ENCODE results near the gene CEP104. TPM values are rescaled to one million over a fixed set of nuclear protein-coding genes. Genes with fewer than 3 reads are reported as not detected.

Gene CEP104
- total RNA-seq, 2 donors from 2014 or later, result 40.1 to 57.9 TPM

GRCh38 chr1:3895951-3896325 lies 38.9 kb upstream of the CEP104 start:
- no peak for DNase-seq (ENCODE audit: low spot score)
- intact Hi-C loops (cut with DNase I), result no loop called here

- no peak for DNase-seq (ENCODE audit: low spot score)
- intact Hi-C loops (cut with DNase I), result no loop called here
Measured at GRCh38 chr1:3895279-3895950, 38.4 kb upstream of the CEP104 start.

GRCh38 chr1:3894626-3895278 lies 37.7 kb upstream of the CEP104 start:
- DNase-seq (ENCODE audit: low spot score), result no peak
- intact Hi-C loops (cut with DNase I), result no loop called here

- intact Hi-C loops (cut with DNase I), result no loop called here
- DNase-seq (ENCODE audit: low spot score), result no peak
Measured at GRCh38 chr1:3893190-3893589, 36.2 kb upstream of the CEP104 start.

- intact Hi-C loops (cut with DNase I), result no loop called here
- no peak for DNase-seq (ENCODE audit: low spot score)
Measured at GRCh38 chr1:3892748-3893147, 35.7 kb upstream of the CEP104 start.

- no peak for DNase-seq (ENCODE audit: low spot score)
- intact Hi-C loops (cut with DNase I), result no loop called here
Measured at GRCh38 chr1:3891329-3891865, 34.4 kb upstream of the CEP104 start.

GRCh38 chr1:3890389-3891328 lies 33.6 kb upstream of the CEP104 start:
- no peak for DNase-seq (ENCODE audit: low spot score)
- intact Hi-C loops (cut with DNase I), result no loop called here

- DNase-seq (ENCODE audit: low spot score), result no peak
- intact Hi-C loops (cut with DNase I), result no loop called here
Measured at GRCh38 chr1:3889936-3890335, 32.9 kb upstream of the CEP104 start.

- intact Hi-C loops (cut with DNase I), result no loop called here
- DNase-seq (ENCODE audit: low spot score), result no peak
Measured at GRCh38 chr1:3888301-3888700, 31.3 kb upstream of the CEP104 start.

GRCh38 chr1:3886691-3887090 lies 29.7 kb upstream of the CEP104 start:
- intact Hi-C loops (cut with DNase I), result no loop called here

GRCh38 chr1:3886106-3886670 lies 29.2 kb upstream of the CEP104 start:
- DNase-seq (ENCODE audit: low spot score), result no peak
- intact Hi-C loops (cut with DNase I), result no loop called here

More at GRCh38 chr1:3886691-3887090, 29.7 kb upstream of the CEP104 start:
- DNase-seq (ENCODE audit: low spot score), result no peak

- intact Hi-C loops (cut with DNase I), result no loop called here
- no peak for DNase-seq (ENCODE audit: low spot score)
Measured at GRCh38 chr1:3885611-3886010, 28.6 kb upstream of the CEP104 start.

GRCh38 chr1:3884966-3885365 lies 28.0 kb upstream of the CEP104 start:
- no peak for DNase-seq (ENCODE audit: low spot score)
- intact Hi-C loops (cut with DNase I), result no loop called here

- intact Hi-C loops (cut with DNase I), result no loop called here
- no peak for DNase-seq (ENCODE audit: low spot score)
Measured at GRCh38 chr1:3883194-3883925, 26.3 kb upstream of the CEP104 start.

GRCh38 chr1:3881193-3881480 lies 24.1 kb upstream of the CEP104 start:
- DNase-seq (ENCODE audit: low spot score), result no peak
- intact Hi-C loops (cut with DNase I), result no loop called here

GRCh38 chr1:3880429-3881192 lies 23.6 kb upstream of the CEP104 start:
- no peak for DNase-seq (ENCODE audit: low spot score)
- intact Hi-C loops (cut with DNase I), result no loop called here

- intact Hi-C loops (cut with DNase I), result loop anchor here in 1 of 2 donors (2.0 kb wide), 1 partner anchor 31 kb away; no protein-coding TSS in a partner anchor
- DNase-seq (ENCODE audit: low spot score), result no peak
Measured at GRCh38 chr1:3879787-3880428, 22.9 kb upstream of the CEP104 start.

- no peak for DNase-seq (ENCODE audit: low spot score)
- intact Hi-C loops (cut with DNase I), result loop anchor here in 1 of 2 donors (2.0 kb wide), 1 partner anchor 32 kb away; no protein-coding TSS in a partner anchor
Measured at GRCh38 chr1:3879099-3879498, 22.1 kb upstream of the CEP104 start.

Data from posterior vena cava (tissue), 2 donors.